Stimulated activated CD8-positive, alpha-beta memory T cell treated with anti-CD3 and anti-CD28 coated beads, Interleukin-4, amount 100 ng/mL, for 1 hour (primary cell): ENCODE data around the gene OR5L1.

Source experiments
- DNase-seq, 2 donors: peaks; one replicate each; pipeline ENCODE4 v3.0.0-alpha.2; 2020; ENCODE audit warnings: low read depth in 2 of 2, low spot score in 1 of 2

OR5L1 gene

GRCh38 chr11:55811067-55811466, at the start of gene OR5L1:
Gene OR5L1 (plus strand): TSS chr11:55811367. CDS start chr11:55811467, 100 bp downstream.
- DNase-seq, result no peak

GRCh38 chr11:55773138-55773537, 38.0 kb upstream of the OR5L1 start, which contains the start of gene OR5D13:
Gene OR5D13 (plus strand): TSS chr11:55773438. CDS start chr11:55773438, 0 bp downstream.
- DNase-seq, result no peak

GRCh38 chr11:55791606-55792005, 19.6 kb upstream of the OR5L1 start:
- DNase-seq, result no peak

GRCh38 chr11:55793321-55793720, 17.8 kb upstream of the OR5L1 start:
- DNase-seq, result no peak

- DNase-seq, result no peak
Measured at GRCh38 chr11:55795256-55795655, 15.9 kb upstream of the OR5L1 start, which contains the start of gene OR5D14. Gene OR5D14 (plus strand): TSS chr11:55795556. CDS start chr11:55795556, 0 bp downstream.

GRCh38 chr11:55806248-55806647, 4.9 kb upstream of the OR5L1 start:
- no peak for DNase-seq

GRCh38 chr11:55819330-55819729, 8.2 kb downstream of the OR5L1 start, which contains the start of gene OR5D18:
Gene OR5D18 (plus strand): TSS chr11:55819630. CDS start chr11:55819630, 0 bp downstream.
- DNase-seq, result no peak

- no peak for DNase-seq
Measured at GRCh38 chr11:55826919-55827318, 15.8 kb downstream of the OR5L1 start, which contains the start of gene OR5L2. Gene OR5L2 (plus strand): TSS chr11:55827219. CDS start chr11:55827219, 0 bp downstream.

GRCh38 chr11:55838452-55838851, 27.3 kb downstream of the OR5L1 start, which contains the start of gene OR5D16:
Gene OR5D16 (plus strand): TSS chr11:55838752. CDS start chr11:55838752, 0 bp downstream.
- no peak for DNase-seq

- DNase-seq, result no peak
Measured at GRCh38 chr11:55847453-55847852, 36.3 kb downstream of the OR5L1 start.

GRCh38 chr11:55849037-55849436, 37.9 kb downstream of the OR5L1 start:
- no peak for DNase-seq

- DNase-seq, result no peak
Measured at GRCh38 chr11:55852141-55852540, 41.0 kb downstream of the OR5L1 start.

GRCh38 chr11:55854704-55855103, 43.5 kb downstream of the OR5L1 start:
- DNase-seq, result no peak
